Peyer's patch (tissue), 4 donors: Measurements from ENCODE around the gene ATRN.

Source experiments
- POLR2A ChIP-seq, 2 donors: fragments of 450-650 bp; IDR thresholded peaks; one replicate each; pipeline ENCODE4 v1.5.1; 2017; ENCODE audit warnings: antibody characterized with exemption in 2 of 2, mild to moderate bottlenecking in 2 of 2, moderate library complexity in 2 of 2
- TF ChIP-seq, protein P1 (sequence below), 6 experiments: fragments of 450-650 bp in 4 of 6; fragments of 200-600 bp in 2 of 6; sonication (generic) in 1 of 6; IDR thresholded peaks; one replicate each; pipeline ENCODE4 v1.5.1; 2017 to 2019; ENCODE audit warnings: antibody characterized with exemption in 6 of 6, mild to moderate bottlenecking in 3 of 6, moderate library complexity in 1 of 6

DNA sequence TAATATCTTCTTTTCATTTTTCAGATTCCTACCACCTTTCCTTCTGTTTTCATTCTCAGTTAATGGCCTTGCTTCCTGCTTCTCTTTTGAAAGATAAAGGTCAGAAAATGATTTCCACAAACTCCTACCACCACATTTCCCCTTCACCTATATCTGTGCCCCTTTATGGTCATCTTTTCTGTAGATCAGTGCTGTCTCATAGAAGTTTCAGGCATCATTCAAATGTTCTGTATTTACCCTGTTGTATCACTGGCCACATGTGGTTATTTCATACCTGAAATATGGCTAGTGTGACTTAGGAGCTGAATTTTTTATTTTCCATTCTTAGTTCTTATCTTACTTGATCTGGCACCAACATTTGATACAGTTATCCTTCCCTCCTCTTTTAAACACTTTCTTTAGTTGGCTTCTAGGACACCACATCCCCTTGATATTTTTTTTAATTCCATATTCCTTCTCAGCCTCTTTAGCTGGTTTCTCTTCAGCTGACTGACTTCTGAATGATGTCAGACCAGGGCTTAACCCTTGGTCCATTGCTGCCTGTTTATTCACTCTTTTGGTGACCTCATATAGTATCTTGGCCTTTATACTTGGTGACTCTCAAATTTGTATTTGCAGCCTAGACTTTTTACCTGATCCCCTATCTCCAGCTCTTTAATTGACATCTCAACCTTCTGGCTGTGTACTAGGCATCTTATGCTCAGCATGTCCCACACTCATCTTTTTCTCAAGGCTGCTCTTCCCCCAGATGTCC lies 81.0 kb downstream of the ATRN start:
- TF ChIP-seq, protein P1, sequence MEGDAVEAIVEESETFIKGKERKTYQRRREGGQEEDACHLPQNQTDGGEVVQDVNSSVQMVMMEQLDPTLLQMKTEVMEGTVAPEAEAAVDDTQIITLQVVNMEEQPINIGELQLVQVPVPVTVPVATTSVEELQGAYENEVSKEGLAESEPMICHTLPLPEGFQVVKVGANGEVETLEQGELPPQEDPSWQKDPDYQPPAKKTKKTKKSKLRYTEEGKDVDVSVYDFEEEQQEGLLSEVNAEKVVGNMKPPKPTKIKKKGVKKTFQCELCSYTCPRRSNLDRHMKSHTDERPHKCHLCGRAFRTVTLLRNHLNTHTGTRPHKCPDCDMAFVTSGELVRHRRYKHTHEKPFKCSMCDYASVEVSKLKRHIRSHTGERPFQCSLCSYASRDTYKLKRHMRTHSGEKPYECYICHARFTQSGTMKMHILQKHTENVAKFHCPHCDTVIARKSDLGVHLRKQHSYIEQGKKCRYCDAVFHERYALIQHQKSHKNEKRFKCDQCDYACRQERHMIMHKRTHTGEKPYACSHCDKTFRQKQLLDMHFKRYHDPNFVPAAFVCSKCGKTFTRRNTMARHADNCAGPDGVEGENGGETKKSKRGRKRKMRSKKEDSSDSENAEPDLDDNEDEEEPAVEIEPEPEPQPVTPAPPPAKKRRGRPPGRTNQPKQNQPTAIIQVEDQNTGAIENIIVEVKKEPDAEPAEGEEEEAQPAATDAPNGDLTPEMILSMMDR (IDR thresholded peaks at IDR 0.05) = no peak
- no peak for TF ChIP-seq POLR2A (IDR thresholded peaks at IDR 0.05)
